GM19468 (cell line): ENCODE measurements around the gene NR1D1.
A peak's percentile ranks its signal among the peaks of the same experiment; 100 is the strongest.

Experiments
- ATAC-seq: cut with Tn5 transposase; IDR thresholded peaks from one replicate; pipeline ENCODE4 v1.9.1; 2021; ENCODE audit warnings: mild to moderate bottlenecking, moderate library complexity, moderate number of reproducible peaks; ENCODE audit not compliant: unreplicated experiment; ENCODE audit errors: extremely low read depth

NR1D1 gene

DNA sequence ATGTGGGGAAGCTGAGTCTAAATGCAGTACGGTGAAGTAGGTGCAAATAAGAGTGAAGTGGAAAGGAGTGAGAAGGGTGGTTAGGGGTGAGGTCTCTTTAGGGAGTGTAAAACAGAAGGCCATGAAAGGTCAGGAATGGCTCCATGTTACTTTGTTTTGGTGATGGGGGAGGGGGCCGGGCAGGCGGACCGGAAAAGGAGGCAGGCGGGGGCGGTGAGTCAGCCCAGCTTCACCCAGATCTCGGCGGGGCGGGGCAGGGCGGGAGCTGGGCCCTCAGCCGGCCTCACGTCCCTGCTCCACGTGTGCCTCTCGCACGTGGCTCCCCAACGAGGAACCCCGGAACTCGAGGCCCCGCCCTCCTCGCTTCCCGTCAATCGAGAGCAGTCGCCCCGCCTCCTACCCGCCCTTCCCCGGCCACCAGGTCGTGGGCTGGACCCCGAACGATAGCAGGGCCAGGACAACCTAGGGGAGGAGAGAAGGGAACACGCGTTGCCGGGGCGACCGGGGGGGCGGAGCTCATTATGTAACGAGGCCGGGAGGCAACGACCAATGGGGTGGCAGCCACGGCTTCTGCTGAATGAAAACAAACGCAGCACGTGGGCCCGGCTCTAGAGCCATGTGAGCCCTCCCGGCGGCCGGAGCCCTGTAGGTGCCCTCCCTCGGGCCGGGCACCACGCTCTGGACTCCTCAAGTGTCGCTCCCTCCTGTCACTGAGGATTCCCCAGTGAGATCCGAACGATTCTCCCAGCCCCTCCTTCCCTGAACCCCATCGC lies 1.4 kb downstream of the NR1D1 start:
- peak; percentile 19 for ATAC-seq

- no peak for ATAC-seq
Observed at GRCh38 chr17:40097931-40098845, 2.2 kb downstream of the NR1D1 start.

DNA sequence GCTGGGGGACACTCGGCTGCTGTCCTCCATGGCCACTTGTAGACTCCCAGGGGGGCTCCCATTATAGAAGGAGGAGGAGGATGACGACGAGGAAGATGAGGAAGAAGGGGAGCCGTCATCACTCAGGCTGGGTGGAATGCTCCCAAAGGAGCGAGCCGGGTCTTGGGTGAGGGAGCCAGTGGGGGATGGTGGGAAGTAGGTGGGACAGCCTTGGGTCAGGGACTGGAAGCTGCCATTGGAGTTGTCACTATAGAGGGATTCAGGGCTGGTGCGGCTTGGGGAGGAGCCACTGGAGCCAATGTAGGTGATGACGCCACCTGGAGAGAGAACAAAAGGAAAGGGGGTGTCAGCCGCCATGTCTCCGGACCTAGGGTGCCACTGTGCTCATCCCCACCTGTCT lies 3.3 kb downstream of the NR1D1 start:
- no peak for ATAC-seq

GRCh38 chr17:40095944-40096791 lies 4.2 kb downstream of the NR1D1 start:
- ATAC-seq = peak; percentile 30

GRCh38 chr17:40095351-40095943 lies 4.9 kb downstream of the NR1D1 start:
- ATAC-seq = no peak

DNA sequence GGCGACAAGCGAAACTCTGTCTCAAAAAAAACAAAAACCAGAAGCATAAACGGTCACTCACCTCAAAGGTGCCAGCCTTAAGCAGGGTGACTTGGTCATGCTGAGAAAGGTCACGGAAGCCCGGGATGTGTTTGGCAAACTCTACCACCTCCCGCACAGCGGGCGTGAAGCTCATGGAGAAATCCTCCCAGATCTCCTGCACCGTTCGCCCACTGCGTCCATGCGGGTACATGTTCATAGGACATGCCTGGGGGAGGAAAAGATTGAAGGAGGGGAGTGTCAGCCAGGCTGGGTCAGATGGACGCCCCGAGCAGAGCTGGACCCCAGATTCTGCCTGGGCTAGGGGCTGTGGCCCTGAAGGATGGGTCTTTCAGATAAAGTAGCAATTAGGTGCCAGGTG lies 5.5 kb downstream of the NR1D1 start:
- no peak for ATAC-seq

DNA sequence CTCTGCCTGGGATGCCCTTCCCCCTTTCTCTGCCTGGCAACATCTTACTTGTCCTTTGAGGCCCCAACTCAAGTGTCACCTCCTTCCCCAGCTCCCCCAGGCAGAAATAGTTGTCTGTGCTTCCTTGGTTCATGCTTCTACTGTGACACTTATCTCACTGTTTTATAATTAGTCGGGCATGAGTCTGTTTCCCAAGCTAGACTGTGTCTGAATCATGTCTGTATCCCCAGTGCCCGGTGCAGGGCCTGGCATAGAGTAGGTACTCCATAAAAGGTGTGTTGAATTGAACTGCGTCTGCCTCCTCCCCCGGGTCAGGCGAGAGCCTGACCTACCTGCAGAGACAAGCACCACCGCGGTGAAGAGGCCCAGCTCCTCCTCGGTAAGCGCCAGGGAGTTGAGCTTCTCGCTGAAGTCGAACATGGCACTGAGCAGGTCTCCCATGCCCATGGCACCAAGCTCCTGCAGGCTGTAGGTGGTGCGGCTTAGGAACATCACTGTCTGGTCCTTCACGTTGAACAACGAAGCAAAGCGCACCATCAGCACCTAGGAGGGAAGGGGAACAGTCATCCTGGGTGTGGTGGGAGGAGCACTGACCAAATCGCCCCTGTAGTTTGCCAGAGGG lies 6.7 kb downstream of the NR1D1 start:
- no peak for ATAC-seq

DNA sequence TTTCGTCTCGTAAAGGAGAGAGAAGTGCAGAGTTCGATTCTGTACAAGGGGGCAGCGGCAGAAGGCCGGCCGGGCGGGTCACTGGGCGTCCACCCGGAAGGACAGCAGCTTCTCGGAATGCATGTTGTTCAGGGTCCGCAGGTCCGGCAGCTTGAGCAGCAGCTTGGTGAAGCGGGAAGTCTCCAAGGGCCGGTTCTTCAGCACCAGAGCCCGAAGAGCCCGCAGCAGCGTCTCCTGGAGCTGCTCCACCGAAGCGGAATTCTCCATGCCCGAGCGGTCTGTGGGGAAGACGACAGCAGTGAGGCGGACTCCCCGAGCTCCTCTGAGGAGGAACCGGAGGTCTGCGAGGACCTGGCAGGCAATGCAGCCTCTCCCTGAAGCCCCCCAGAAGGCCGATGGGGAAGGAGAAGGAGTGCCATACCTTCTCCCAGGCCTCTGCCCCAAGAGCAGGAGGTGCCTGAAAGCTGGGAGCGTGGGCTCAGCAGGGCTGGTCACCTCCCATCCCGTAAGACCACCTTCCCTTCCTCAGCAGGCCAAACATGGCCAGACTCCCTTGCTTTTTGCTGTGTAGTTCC lies 7.3 kb downstream of the NR1D1 start:
- no peak for ATAC-seq

DNA sequence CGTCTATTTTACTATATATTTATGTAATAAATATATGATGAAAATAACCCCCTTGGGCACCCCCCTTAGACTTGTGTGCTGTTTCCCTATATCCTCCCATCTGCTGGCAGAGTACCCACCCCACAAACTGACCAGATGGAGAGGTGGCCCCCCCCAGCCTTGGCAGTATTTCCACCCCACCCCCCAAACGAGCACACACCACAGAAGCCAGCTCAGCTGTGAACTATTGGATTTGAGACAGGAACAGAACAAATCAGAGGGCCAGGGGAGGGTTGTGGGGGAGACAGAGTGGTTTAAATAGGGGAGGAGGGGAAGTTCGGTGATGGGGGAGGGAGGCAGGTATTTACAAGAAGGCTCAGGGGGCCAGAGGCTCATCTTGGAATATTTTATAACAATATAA lies 7.8 kb downstream of the NR1D1 start:
- ATAC-seq = no peak

GRCh38 chr17:40091691-40092397 lies 8.5 kb downstream of the NR1D1 start:
- no peak for ATAC-seq

DNA sequence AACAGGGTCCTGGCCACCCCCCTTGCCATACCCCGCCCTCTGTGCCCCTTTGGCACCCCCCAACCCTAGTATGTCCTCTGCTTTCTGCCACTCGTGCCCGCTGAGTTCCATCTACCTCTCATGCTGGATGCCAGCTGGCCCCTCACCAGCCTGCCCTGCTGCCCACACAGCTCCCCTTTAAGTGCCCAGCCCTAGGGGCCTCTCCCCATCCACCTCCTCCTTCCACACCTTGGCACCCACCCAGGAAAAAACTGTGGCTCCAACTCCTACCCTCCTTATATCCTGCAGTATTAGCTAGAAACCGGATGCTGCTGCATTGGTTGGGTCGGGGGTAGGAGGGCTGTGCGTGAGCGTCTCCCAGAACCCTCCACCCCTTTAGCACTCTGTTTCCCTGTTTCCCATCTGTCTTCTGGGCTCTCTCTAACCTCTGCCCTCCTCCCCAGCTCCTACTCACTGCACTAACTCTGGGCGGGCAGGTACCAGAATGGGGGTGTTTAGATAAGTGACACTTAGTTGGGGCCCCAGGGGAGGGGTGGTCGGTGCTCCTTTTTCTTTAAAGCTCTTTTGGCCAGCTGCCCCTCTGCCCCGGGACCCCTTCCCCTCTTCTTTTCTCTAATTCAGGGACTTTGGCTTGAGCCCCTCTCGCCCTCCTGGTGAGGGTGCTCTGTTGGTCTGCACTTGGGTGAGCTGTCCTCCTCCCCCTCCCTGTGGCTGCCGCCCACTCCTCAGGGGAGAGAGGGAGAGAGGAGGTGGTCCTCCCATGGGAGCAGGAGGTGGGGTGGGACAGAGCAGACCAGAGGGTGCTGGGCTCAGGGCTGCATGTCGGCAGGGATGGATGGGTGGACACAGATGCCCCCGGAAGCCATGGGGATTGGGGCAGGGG lies 9.9 kb downstream of the NR1D1 start:
- no peak for ATAC-seq

GRCh38 chr17:40089077-40089895 lies 11.1 kb downstream of the NR1D1 start:
- ATAC-seq = no peak

DNA sequence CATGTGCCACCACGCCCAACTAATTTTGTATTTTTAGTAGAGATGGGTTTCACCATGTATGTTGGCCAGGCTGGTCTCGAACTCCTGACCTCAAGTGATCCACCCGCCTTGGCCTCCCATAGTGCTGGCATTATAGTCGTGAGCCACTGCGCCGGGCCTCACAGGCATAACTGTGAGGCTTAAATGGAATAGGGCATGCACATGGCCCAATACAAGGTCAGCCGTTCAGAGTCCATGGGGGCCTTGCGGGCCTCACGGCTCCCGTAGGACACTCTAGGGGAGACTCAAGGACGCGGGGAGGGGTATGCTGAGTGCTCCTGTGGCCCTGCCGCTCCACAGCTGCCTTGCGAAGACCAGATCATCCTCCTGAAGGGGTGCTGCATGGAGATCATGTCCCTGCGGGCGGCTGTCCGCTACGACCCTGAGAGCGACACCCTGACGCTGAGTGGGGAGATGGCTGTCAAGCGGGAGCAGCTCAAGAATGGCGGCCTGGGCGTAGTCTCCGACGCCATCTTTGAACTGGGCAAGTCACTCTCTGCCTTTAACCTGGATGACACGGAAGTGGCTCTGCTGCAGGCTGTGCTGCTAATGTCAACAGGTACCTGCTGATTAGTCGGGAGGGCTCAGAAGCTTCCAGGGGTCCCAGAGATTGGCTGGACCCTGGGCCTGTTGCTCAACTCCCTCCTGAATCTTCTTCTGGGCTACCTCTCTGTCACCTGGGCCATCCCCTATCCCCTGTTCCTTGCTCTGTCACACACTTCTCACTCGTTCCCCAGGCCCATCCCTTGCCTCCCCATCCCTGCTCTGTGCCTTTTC lies 12.3 kb downstream of the NR1D1 start:
- ATAC-seq = no peak

- no peak for ATAC-seq
Observed at GRCh38 chr17:40087049-40087794, 13.2 kb downstream of the NR1D1 start.
